WI38 (cell line): ENCODE measurements around the gene NAV3.

Experiments used
- H3K4me3 ChIP-seq: 2 replicates; pipeline ENCODE4 v1.5.1; 2011; ENCODE audit warnings: low read depth, mild to moderate bottlenecking, control low read depth, low read length
- TF ChIP-seq, protein P1 (sequence below): IDR thresholded peaks from 2 replicates; pipeline ENCODE4 v1.5.1; 2012; ENCODE audit warnings: low read depth, mild to moderate bottlenecking, control low read depth, low read length

NAV3 gene

DNA sequence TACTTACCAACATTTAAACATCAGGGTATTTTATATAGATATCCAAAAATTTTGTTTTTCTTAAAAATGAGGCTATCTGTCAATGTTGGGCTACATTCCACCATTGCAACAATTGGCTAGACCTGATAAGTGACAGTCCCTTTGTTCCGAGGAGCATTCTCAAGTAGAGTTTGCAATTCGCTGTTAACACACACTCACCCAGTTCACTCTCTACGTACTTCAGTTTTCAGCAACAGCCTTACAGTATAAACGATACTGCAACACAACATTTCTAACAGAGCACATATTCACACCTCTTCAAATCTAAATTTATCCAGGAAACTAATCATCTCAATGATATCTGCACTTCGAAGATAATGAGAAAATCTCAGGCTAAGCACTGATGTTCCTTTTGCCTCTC lies 393.5 kb downstream of the NAV3 start:
- H3K4me3 ChIP-seq, result no peak overlapping the region
- TF ChIP-seq, protein P1, sequence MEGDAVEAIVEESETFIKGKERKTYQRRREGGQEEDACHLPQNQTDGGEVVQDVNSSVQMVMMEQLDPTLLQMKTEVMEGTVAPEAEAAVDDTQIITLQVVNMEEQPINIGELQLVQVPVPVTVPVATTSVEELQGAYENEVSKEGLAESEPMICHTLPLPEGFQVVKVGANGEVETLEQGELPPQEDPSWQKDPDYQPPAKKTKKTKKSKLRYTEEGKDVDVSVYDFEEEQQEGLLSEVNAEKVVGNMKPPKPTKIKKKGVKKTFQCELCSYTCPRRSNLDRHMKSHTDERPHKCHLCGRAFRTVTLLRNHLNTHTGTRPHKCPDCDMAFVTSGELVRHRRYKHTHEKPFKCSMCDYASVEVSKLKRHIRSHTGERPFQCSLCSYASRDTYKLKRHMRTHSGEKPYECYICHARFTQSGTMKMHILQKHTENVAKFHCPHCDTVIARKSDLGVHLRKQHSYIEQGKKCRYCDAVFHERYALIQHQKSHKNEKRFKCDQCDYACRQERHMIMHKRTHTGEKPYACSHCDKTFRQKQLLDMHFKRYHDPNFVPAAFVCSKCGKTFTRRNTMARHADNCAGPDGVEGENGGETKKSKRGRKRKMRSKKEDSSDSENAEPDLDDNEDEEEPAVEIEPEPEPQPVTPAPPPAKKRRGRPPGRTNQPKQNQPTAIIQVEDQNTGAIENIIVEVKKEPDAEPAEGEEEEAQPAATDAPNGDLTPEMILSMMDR, result no peak

DNA sequence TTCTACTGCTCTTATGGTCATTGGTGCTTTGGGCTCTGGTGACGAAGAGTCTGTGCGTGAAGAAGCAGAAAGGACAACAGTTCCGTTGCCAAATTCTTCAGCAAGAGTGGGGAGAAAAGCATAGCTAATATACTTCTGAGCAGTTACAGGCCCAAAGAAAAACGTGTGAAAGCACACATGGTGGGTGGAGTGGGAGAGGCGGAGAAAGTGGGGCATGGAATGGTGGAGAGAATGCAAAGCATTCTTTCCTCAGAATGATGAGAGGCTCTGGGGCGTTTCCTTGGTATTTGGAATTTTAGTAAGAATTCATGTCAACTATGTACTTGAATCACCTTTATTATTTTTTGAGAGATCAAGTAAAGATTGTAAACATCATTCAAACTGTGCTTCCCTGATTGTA lies 396.1 kb downstream of the NAV3 start:
- no peak overlapping the region for H3K4me3 ChIP-seq
- TF ChIP-seq, protein P1, result no peak

DNA sequence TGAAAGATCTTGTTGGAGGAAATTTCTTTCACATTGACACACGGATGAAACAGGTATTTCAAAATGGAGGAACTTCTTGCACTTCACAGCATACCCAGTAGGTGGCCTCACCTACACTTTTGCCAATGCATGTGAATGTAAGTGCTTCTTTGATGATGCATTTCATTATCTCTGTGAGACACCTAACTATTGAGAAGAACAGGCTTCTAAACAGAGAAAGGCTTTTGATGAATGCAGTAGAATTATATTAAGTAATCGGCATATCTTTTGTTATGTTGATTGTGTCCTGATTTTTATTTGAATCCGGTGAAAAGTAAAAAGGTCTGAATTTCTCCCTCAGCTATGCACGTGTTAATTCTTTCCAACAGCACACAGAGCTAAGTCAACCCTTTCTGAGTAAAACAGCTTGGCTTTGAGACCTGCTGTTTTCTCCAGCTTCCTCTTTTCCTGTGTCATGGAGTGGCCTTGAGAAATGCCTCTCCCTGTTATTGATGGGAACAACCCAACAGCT lies 399.0 kb downstream of the NAV3 start:
- TF ChIP-seq, protein P1, result peak; percentile 58
- no peak overlapping the region for H3K4me3 ChIP-seq

DNA sequence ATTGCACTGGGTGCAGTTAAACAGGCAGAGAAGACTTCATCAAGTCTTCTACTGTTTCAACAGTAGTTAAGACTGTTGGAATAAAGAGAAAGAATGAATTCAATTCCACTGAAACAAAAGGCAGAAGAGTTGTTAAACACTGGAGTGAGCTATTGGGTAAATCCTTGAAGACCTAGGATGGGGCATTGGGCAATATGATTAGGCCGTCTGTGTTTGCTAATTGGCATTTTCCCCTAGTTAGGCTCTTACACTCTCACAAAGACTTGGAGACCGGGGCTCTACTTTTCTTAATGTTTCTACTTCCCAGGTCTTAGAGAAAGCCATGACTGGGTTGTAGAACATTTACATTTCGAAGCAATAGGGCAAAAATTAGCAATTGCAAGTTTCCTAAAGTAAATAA lies 402.1 kb downstream of the NAV3 start:
- H3K4me3 ChIP-seq, result no peak overlapping the region
- TF ChIP-seq, protein P1, result no peak

DNA sequence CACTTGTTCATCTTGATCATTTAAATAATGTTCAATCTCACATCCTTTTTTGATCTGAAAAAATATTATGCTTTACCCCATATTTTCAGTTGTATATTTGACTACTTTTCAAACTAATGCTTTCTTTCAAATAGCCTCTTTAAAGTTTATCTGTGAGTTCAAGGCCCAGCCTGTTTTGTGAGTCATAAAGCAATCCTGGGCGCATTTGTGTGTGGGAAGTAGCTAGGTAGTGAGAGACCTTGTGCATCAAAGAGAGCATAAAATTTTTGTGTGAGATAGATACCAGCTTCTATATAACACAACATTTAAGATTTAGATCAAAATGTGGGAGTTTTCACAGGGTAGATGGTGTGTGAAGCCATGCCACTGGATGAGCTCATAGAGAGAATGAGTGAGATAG lies 405.6 kb downstream of the NAV3 start:
- H3K4me3 ChIP-seq, result no peak overlapping the region
- TF ChIP-seq, protein P1, result no peak

DNA sequence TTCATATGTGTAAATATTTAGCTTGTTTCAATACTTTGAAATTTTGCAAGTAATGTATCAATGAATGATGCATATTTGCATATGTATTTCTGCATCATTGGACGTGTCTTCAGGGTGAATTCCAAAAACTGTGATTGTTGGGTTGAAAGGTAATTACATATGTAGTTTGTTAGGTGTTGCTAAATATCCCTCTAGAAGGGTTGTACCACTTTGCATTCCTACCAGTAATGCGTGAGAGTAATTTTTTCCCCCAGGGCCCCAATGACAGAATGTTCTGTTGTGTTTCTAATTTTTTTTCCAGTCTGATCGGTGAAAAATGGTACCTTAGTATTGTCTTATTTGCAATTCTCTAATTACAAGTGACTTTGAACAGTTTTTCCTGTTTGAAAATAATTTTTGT lies 408.9 kb downstream of the NAV3 start:
- no peak overlapping the region for H3K4me3 ChIP-seq
- TF ChIP-seq, protein P1, result no peak

DNA sequence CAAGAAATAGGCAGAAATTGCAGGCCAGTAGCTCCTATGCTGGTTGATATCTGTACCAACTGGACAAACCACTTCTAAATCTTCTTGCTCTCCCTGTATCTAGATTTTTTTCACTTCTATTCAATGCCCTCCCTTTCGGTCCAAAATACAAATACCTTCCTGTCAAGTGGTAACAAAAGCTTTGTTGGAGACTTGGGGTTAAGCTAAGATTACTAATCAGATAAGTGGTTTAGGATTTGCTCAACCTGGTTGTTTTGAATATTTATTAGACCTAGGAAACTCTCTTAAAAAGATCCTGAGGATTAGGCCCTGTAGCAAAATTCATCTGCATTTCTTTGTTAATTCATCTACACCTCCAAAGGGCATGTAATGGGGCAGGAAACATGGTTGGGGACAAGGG lies 410.1 kb downstream of the NAV3 start:
- H3K4me3 ChIP-seq, result no peak overlapping the region
- TF ChIP-seq, protein P1, result no peak
